SK-N-MC (cell line): ENCODE measurements around the gene CD72.

ENCODE experiments used
- DNase-seq: peaks from one replicate; pipeline ENCODE4 v3.0.0-alpha.2; 2011; ENCODE audit warnings: low read depth, low spot score
- H3K27ac ChIP-seq: fragments of 200-600 bp; sonication (generic); 2 replicates; pipeline ENCODE4 v1.5.1; 2016; ENCODE audit warnings: mixed run types
- H3K36me3 ChIP-seq: fragments of 200-600 bp; sonication (generic); 2 replicates; pipeline ENCODE4 v1.6.1; 2017; ENCODE audit warnings: antibody characterized with exemption, low read length, mixed read lengths; ENCODE audit not compliant: insufficient read depth
- H3K4me3 ChIP-seq: fragments of 200-600 bp; sonication (generic); 2 replicates; pipeline ENCODE4 v1.5.1; 2016
- H3K9ac ChIP-seq: fragments of 200-600 bp; sonication (generic); 2 replicates; pipeline ENCODE4 v1.8.0; 2017; ENCODE audit warnings: mixed run types, mixed read lengths; ENCODE audit not compliant: insufficient read length
- H3K9me3 ChIP-seq: fragments of 200-600 bp; sonication (generic); 2 replicates; pipeline ENCODE4 v1.6.1; 2017; ENCODE audit warnings: low read depth, mild to moderate bottlenecking, antibody characterized with exemption, low read length, moderate library complexity, mixed read lengths
- EZH2 ChIP-seq: fragments of 200-600 bp; sonication (generic); IDR thresholded peaks from one replicate; pipeline ENCODE4 v1.6.1; 2017; ENCODE audit warnings: antibody characterized with exemption
- FOXP2 ChIP-seq: optimal IDR thresholded peaks from 2 replicates; pipeline ENCODE3; 2011; ENCODE audit warnings: mild to moderate bottlenecking, moderate library complexity; ENCODE audit not compliant: insufficient read depth; ENCODE audit errors: extremely low read length, control extremely low read depth
- POLR2AphosphoS5 ChIP-seq: IDR thresholded peaks from 2 replicates; pipeline ENCODE4 v1.6.1; 2012; ENCODE audit warnings: mild to moderate bottlenecking, low read depth, low read length, borderline replicate concordance

Gene CD72

DNA sequence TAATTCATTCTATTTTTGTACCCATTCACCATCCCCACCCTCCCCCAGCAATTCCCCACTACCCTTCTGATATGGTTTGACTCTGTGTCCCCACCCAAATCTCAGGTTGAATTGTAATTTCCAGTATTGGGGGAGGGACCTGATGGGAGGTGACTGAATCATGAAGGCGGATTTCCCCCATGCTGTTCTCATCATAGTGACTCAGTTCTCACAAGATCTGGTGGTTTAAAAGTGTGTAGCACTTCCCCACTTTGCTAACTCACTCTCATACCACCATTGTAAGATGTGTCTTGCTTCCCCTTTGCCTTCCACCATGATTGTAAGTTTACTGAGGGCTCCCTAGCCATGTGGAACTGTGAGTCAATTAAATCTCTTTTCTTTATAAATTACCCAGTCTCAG lies 39.1 kb downstream of the CD72 start:
- H3K4me3 ChIP-seq = no peak overlapping the region
- H3K9ac ChIP-seq = no peak overlapping the region
- no peaks in the 10 kb centered on the region for H3K9me3 ChIP-seq
- no peak for DNase-seq
- no peak overlapping the region for H3K27ac ChIP-seq
- no peak for TF ChIP-seq FOXP2
- TF ChIP-seq POLR2AphosphoS5 = no peak
- TF ChIP-seq EZH2 = no peak
- no peaks in the 10 kb centered on the region for H3K36me3 ChIP-seq

- H3K9ac ChIP-seq = no peak overlapping the region
- no peak overlapping the region for H3K27ac ChIP-seq
- H3K9me3 ChIP-seq = no peaks in the 10 kb centered on the region
- DNase-seq = no peak
- no peak overlapping the region for H3K4me3 ChIP-seq
- TF ChIP-seq POLR2AphosphoS5 (no peak), EZH2 (no peak), FOXP2 (no peak)
- no peaks in the 10 kb centered on the region for H3K36me3 ChIP-seq
Measured at GRCh38 chr9:35577486-35577885, 40.7 kb downstream of the CD72 start.

DNA sequence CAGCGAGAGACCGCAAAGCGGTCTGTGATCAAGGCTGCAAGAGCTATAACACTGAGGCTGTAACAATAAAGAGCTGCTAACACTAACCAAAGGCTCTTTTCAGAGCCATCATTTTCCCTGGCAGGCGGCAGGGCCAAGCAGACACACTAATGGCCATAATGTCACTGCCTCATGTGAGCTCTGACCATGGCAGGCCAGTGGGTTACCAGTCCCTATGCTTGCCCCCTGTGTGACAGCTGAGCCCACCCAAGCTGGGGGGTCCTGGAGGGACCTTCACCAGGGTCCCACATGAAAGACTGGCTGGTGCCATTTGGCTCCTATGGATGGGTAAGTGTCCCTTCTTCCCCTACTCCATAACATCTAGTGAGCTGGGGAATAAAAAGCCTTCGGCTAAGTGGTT lies 42.7 kb downstream of the CD72 start:
- no peak for DNase-seq
- Histone ChIP-seq H3K27ac (no peak overlapping the region), H3K4me3 (no peak overlapping the region), H3K9ac (no peak overlapping the region), H3K9me3 (no peaks in the 10 kb centered on the region), H3K36me3 (no peaks in the 10 kb centered on the region)
- TF ChIP-seq POLR2AphosphoS5 (no peak), FOXP2 (no peak), EZH2 (no peak)

DNA sequence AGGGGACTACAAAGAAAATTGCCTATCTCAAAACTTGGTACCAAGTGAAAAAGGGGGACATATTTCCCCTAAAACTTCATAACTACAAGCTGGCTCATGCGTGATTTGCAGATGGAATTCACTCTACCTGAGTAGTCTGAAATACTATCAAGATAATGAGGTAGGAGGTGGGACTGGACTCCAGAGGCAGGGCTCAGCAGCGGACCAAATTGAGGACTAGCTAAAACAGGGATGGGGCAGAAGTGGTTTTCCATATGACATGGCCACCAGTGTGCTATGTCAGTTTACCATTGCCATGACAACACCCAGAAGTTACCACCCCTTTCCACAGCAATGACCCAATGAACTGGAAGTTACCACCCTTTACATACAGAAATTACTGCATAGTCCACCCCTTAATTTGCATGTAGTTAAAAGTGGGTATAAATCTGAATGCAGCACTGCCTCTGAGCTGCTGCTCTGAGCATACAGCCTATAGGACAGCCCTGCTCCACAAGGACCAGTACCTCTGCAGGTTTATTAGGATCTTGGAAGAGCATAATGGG lies 43.6 kb downstream of the CD72 start:
- no peaks in the 10 kb centered on the region for H3K9me3 ChIP-seq

DNA sequence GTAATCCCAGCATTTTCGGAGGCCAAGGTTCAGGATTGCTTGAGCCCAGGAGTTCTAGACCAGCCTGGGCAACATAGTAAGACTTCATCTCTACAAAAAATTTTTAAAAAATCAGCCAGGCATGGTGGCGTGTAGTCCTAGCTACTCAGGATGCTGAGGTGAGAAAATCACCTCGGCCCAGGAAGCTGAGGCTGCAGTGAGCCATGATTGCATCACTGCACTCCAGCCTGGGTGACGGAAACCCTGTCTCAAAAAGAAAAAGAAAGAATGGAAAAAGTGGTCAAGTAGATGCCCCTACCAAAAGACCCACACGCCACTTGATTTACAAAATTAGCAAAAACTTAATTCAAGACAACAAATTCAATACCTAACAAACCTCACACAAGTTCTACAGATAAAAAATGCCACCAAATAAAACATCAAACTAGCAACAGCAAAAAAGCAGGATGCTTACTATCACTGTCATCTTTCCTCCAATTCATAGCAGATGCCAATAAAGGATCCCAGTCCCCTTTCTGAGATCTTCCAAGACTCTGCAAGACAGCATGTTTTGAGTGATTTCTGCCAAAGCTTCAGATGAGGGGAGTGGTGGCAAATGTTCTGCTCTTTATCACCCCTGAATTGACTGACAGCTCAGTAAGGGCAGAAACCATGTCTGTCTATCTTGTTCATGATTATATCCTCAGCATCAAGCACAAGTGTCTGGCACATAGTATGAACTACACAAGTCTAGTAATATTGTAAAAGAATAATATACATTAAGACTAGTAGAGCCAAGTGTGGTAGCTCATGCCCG lies 47.3 kb downstream of the CD72 start:
- no peak for TF ChIP-seq EZH2
- TF ChIP-seq FOXP2 = no peak
- TF ChIP-seq POLR2AphosphoS5 = no peak
- no peak for DNase-seq
- H3K9ac ChIP-seq = no peak overlapping the region

More for the DNA sequence above, 43.6 kb downstream of the CD72 start:
- Histone ChIP-seq H3K27ac (no peak overlapping the region), H3K36me3 (no peaks in the 10 kb centered on the region), H3K9ac (no peak overlapping the region), H3K4me3 (no peak overlapping the region)
- DNase-seq = no peak
- TF ChIP-seq POLR2AphosphoS5 (no peak), FOXP2 (no peak), EZH2 (no peak)

GRCh38 chr9:35569206-35569605 lies 49.0 kb downstream of the CD72 start:
- Histone ChIP-seq H3K27ac (no peak overlapping the region), H3K9me3 (no peaks in the 10 kb centered on the region), H3K4me3 (no peak overlapping the region), H3K9ac (no peak overlapping the region), H3K36me3 (no peaks in the 10 kb centered on the region)
- TF ChIP-seq POLR2AphosphoS5 (no peak), FOXP2 (no peak), EZH2 (no peak)
- DNase-seq = no peak

More for the DNA sequence above, 47.3 kb downstream of the CD72 start:
- no peaks in the 10 kb centered on the region for H3K36me3 ChIP-seq
- H3K4me3 ChIP-seq = no peak overlapping the region
- no peaks in the 10 kb centered on the region for H3K9me3 ChIP-seq
- no peak overlapping the region for H3K27ac ChIP-seq

- no peak overlapping the region for H3K4me3 ChIP-seq
- no peak overlapping the region for H3K9ac ChIP-seq
- no peak for DNase-seq
- H3K36me3 ChIP-seq = no peaks in the 10 kb centered on the region
- no peak overlapping the region for H3K27ac ChIP-seq
- TF ChIP-seq EZH2 = no peak
- no peak for TF ChIP-seq FOXP2
- no peak for TF ChIP-seq POLR2AphosphoS5
- H3K9me3 ChIP-seq = no peaks in the 10 kb centered on the region
Measured at GRCh38 chr9:35568196-35568595, 50.0 kb downstream of the CD72 start.

DNA sequence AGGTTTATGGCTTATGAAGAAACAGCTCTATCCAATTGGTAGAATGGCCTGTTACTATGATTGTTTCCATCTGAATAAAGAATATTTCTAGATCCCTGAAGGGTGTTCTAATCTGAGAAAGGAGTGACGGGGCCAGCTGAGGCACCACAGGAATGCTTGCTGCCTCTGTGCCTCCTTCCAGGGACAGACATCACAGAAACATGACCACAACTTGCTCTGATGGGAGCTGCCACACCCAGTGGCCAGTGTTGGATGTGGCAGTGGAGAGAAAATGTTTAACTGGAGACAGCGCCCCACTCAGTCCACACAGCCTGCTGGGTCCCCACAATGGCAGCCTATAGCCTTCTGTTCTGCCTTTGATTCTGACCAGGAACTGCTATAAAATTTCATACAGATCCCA lies 51.8 kb downstream of the CD72 start:
- Histone ChIP-seq H3K9me3 (no peaks in the 10 kb centered on the region), H3K27ac (no peak overlapping the region), H3K9ac (no peak overlapping the region), H3K4me3 (no peak overlapping the region), H3K36me3 (no peaks in the 10 kb centered on the region)
- TF ChIP-seq EZH2 (no peak), FOXP2 (no peak), POLR2AphosphoS5 (no peak)
- DNase-seq = no peak
